ENCODE results near the gene BUB1. TPM values are rescaled to one million over a fixed set of nuclear protein-coding genes. Genes with fewer than 3 reads are reported as not detected.
"Not testable (repeated sequence)": the region's sequence is repeated elsewhere in the genome, so short reads cannot be mapped to it uniquely, and the experiment has no call there.

Gene BUB1
- total RNA-seq, 6 donors from 2014 or later = 1.0 to 4.7 (median 3.0) TPM

DNA sequence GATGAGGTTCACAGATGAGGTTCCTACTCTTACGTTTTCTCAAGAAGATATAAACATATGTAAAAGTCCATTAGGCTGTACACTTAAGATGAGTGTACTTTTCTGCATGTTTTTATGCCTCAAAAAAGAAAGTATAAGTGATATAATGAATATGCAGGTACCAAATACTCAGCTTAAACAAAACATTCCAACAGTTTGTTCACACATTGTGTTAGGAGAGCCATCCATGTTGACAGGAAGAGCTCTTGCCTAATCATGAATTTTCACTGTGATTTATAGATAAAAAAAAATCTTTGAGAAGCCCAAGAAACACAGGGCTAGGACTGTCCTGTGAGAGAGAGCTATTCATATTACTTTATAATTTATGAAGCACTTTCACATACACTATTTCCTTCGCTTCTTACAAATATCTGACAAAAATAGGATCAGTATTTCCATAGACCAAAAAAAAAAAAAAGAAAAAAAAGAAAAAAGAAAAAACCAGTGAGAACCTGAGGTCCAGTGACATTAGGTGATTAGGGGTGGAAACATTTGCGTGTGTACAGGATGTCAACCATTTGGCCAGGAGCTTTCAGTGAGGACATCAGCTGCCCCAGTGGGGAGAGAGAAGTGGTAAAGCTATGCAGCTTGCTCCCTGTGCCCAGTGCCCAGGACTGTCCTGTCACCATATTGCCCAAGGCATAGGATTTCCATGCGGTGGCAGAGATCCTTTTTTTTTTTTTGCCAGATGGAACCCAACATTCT, 38.7 kb downstream of the BUB1 start:
- Histone ChIP-seq H3K36me3 (no peaks in the 10 kb centered on the region), H3K27ac (no peak overlapping the region), H3K4me1 (no peaks in the 10 kb centered on the region), H3K4me3 (no peak overlapping the region), H3K27me3 (no peaks in the 10 kb centered on the region), H3K9me3 (no peaks in the 10 kb centered on the region)
- ATAC-seq (ENCODE audit: low FRiP score in 2 of 2) = no peak
- 93% methylated on average over 4 of the region's 4 CpGs for WGBS, 2 donors
- DNase-seq = no peak
- no peak for TF ChIP-seq POLR2AphosphoS5 (IDR thresholded peaks at IDR 0.05)
- no peak for TF ChIP-seq EP300 (IDR thresholded peaks at IDR 0.05)
- TF ChIP-seq POLR2A (IDR thresholded peaks at IDR 0.05) = no peak
- no peak for TF ChIP-seq CTCF (IDR thresholded peaks at IDR 0.05)

GRCh38 chr2:110638004-110638403, 39.9 kb downstream of the BUB1 start:
- DNase-seq = no peak

DNA sequence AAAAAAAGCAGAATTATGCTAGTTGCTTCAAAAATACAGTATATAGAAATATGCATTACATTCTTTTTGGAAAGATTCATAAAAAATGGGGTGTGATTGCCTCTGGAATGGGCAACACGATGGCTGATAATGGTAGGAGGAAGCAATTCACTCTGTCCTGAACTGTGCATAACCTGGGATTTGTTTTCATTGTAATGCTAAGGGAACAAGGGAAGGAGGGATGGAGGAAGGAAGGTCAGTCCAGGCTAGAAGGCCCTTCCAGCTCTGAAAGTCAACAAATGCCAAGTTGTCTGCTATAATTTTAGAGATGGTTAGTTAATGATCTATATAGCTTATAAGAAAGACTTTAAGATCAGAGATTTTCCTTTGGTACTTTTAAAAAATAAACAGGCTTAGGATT, 40.8 kb downstream of the BUB1 start:
- ATAC-seq (ENCODE audit: low FRiP score in 2 of 2) (no peak), DNase-seq (no peak)
- H3K4me1 ChIP-seq = no peaks in the 10 kb centered on the region
- H3K27me3 ChIP-seq = no peaks in the 10 kb centered on the region
- no peaks in the 10 kb centered on the region for H3K36me3 ChIP-seq
- 58 to 67% methylated on average over 1 of the region's 1 CpG for WGBS, 2 donors
- H3K4me3 ChIP-seq = no peak overlapping the region
- H3K27ac ChIP-seq = no peak overlapping the region
- TF ChIP-seq EP300 (IDR thresholded peaks at IDR 0.05) = no peak
- TF ChIP-seq POLR2AphosphoS5 (IDR thresholded peaks at IDR 0.05) = no peak
- no peak for TF ChIP-seq CTCF (IDR thresholded peaks at IDR 0.05)
- no peak for TF ChIP-seq POLR2A (IDR thresholded peaks at IDR 0.05)
- H3K9me3 ChIP-seq = no peaks in the 10 kb centered on the region

More at GRCh38 chr2:110638004-110638403, 39.9 kb downstream of the BUB1 start:
- H3K4me3 ChIP-seq = no peak overlapping the region
- WGBS, 2 donors = 100% methylated on average over 1 of the region's 1 CpG
- TF ChIP-seq EP300 (IDR thresholded peaks at IDR 0.05) (no peak), CTCF (IDR thresholded peaks at IDR 0.05) (no peak), POLR2AphosphoS5 (IDR thresholded peaks at IDR 0.05) (no peak), POLR2A (IDR thresholded peaks at IDR 0.05) (no peak)
- no peak for ATAC-seq (ENCODE audit: low FRiP score in 2 of 2)
- no peaks in the 10 kb centered on the region for H3K4me1 ChIP-seq
- H3K36me3 ChIP-seq = no peaks in the 10 kb centered on the region
- no peaks in the 10 kb centered on the region for H3K27me3 ChIP-seq
- H3K27ac ChIP-seq = no peak overlapping the region
- no peaks in the 10 kb centered on the region for H3K9me3 ChIP-seq

DNA sequence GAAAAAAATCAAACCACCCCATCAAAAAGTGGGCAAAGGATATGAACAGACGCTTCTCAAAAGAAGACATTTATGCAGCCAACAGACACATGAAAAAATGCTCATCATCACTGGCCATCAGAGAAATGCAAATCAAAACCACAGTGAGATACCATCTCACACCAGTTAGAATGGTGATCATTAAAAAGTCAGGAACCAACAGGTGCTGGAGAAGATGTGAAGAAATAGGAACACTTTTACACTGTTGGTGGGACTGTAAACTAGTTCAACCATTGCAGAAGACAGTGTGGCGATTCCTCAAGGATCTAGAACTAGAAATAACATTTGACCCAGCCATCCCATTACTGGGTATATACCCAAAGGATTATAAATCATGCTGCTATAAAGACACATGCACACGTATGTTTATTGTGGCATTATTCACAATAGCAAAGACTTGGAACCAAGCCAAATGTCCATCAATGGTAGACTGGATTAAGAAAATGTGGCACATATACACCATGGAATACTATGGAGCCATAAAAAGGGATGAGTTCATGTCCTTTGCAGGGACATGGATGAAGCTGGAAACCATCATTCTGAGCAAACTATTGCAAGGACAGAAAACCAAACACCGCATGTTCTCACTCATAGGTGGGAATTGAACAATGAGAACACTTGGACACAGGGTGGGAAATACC, 41.8 kb downstream of the BUB1 start:
- not testable (repeated sequence) for H3K27ac ChIP-seq; H3K9me3 ChIP-seq; DNase-seq; H3K36me3 ChIP-seq; H3K4me1 ChIP-seq; H3K4me3 ChIP-seq; H3K27me3 ChIP-seq; ATAC-seq (ENCODE audit: low FRiP score in 2 of 2)
- 82 to 91% methylated on average over 4 of the region's 4 CpGs for WGBS, 2 donors

GRCh38 chr2:110627348-110627747, 50.5 kb downstream of the BUB1 start:
- not testable (repeated sequence) for H3K36me3 ChIP-seq; H3K9me3 ChIP-seq; H3K4me1 ChIP-seq; H3K4me3 ChIP-seq; H3K27ac ChIP-seq; H3K27me3 ChIP-seq; ATAC-seq (ENCODE audit: low FRiP score in 2 of 2); DNase-seq
- 94 to 100% methylated on average over 1 of the region's 1 CpG for WGBS, 2 donors

DNA sequence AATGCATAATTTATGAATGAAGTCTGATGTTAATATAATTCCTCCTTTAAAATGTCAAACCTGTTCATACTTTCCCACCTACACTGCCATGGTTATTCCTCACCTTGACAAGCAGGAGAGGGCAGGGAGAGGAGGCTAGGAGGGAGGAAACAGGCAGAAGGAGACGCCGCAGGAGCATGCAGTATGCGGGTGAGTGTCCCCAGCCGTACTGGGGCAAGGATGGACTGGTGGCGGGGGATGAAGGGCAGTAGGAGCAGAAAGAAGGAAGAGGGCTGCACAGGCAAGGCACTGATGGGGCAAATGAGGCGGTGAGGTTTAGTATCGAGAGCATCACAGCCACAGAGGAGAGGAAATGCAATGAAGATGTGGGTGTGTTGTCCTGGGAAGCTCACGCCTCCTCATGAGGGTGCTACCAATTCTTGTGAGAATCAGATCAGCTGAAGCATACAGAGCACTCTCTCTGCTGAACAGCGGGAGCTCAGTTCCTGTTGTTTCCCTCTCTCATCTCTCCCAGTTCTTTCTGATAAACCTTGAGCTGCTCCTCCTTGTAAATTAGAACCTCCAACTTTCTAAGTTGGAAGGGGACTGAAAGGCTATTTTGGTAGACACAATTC, 58.4 kb downstream of the BUB1 start:
- not testable (repeated sequence) for H3K27ac ChIP-seq, DNase-seq, H3K4me1 ChIP-seq, H3K36me3 ChIP-seq, H3K4me3 ChIP-seq, H3K27me3 ChIP-seq, H3K9me3 ChIP-seq
- ATAC-seq (ENCODE audit: low FRiP score in 2 of 2) = peak in 1 of 2 donors; percentile 65
- 59 to 91% methylated on average over 2 of the region's 9 CpGs for WGBS, 2 donors

- H3K27me3 ChIP-seq, DNase-seq, H3K36me3 ChIP-seq, H3K4me1 ChIP-seq, H3K27ac ChIP-seq, H3K9me3 ChIP-seq, H3K4me3 ChIP-seq: not testable (repeated sequence)
- peak in 1 of 2 donors; percentile 3 for ATAC-seq (ENCODE audit: low FRiP score in 2 of 2)
- WGBS, 2 donors = no CpG with 5 or more reads among the region's 1 CpG
Measured at GRCh38 chr2:110613927-110614326, 63.9 kb downstream of the BUB1 start.

GRCh38 chr2:110610613-110611250, 67.1 kb downstream of the BUB1 start:
- not testable (repeated sequence) for H3K4me1 ChIP-seq, H3K27me3 ChIP-seq, H3K36me3 ChIP-seq, H3K27ac ChIP-seq, H3K9me3 ChIP-seq
- DNase-seq (peak; percentile 21 to 87), ATAC-seq (ENCODE audit: low FRiP score in 2 of 2) (peak in 1 of 2 donors; percentile 30)
- no CpG with 5 or more reads among the region's 94 CpGs for WGBS, 2 donors
- H3K4me3 ChIP-seq = peak overlapping the region in 3 of 4 donors; percentile 19 to 35 (median 27)
